DMS 273 (cell line): Measurements from ENCODE around the gene DNASE2.

Experiments
- DNase-seq: peaks from one replicate; lab custom pipeline; 2025; ENCODE audit not compliant: unreplicated experiment; lab: John Stamatoyannopoulos, UW

DNASE2 gene

GRCh38 chr19:12886969-12887747 lies 5.9 kb upstream of the DNASE2 start, which contains the start of gene KLF1:
Gene KLF1, minus strand, starts transcription at chr19:12887201. Its CDS starts 61 bp downstream, at chr19:12887140.
- DNase-seq: no peak

- no peak for DNase-seq
Measured at GRCh38 chr19:12886651-12886968, 5.4 kb upstream of the DNASE2 start.

- DNase-seq: no peak
Measured at GRCh38 chr19:12885749-12886650, 4.8 kb upstream of the DNASE2 start.

- peak; percentile 90 for DNase-seq
Measured at GRCh38 chr19:12884926-12885748, 3.9 kb upstream of the DNASE2 start.

GRCh38 chr19:12884627-12884925 lies 3.3 kb upstream of the DNASE2 start:
- DNase-seq: no peak

- no peak for DNase-seq
Measured at GRCh38 chr19:12884202-12884601, 3.0 kb upstream of the DNASE2 start.

GRCh38 chr19:12882589-12882988 lies 1.3 kb upstream of the DNASE2 start:
- DNase-seq: no peak

GRCh38 chr19:12880551-12881171 lies 588 bp downstream of the DNASE2 start:
- peak; percentile 70 for DNase-seq

- no peak for DNase-seq
Measured at GRCh38 chr19:12875086-12875485, 6.2 kb downstream of the DNASE2 start.

- DNase-seq: no peak
Measured at GRCh38 chr19:12873891-12874745, 7.1 kb downstream of the DNASE2 start.

- DNase-seq: peak; percentile 58
Measured at GRCh38 chr19:12872941-12873890, 8.0 kb downstream of the DNASE2 start.

GRCh38 chr19:12872255-12872654 lies 9.0 kb downstream of the DNASE2 start:
- DNase-seq: no peak

GRCh38 chr19:12871681-12872080 lies 9.6 kb downstream of the DNASE2 start:
- no peak for DNase-seq

GRCh38 chr19:12868540-12869112 lies 12.6 kb downstream of the DNASE2 start:
- DNase-seq: no peak

- DNase-seq: no peak
Measured at GRCh38 chr19:12867120-12868099, 13.8 kb downstream of the DNASE2 start.

GRCh38 chr19:12866416-12867119 lies 14.7 kb downstream of the DNASE2 start:
- DNase-seq: no peak
